GM21423 (cell line): Measurements from ENCODE around the gene NPAS3.

Source experiments
- ATAC-seq: cut with Tn5 transposase; IDR thresholded peaks from one replicate; pipeline ENCODE4 v1.9.1; 2021; ENCODE audit warnings: mild to moderate bottlenecking, moderate library complexity; ENCODE audit not compliant: unreplicated experiment

NPAS3 gene

DNA sequence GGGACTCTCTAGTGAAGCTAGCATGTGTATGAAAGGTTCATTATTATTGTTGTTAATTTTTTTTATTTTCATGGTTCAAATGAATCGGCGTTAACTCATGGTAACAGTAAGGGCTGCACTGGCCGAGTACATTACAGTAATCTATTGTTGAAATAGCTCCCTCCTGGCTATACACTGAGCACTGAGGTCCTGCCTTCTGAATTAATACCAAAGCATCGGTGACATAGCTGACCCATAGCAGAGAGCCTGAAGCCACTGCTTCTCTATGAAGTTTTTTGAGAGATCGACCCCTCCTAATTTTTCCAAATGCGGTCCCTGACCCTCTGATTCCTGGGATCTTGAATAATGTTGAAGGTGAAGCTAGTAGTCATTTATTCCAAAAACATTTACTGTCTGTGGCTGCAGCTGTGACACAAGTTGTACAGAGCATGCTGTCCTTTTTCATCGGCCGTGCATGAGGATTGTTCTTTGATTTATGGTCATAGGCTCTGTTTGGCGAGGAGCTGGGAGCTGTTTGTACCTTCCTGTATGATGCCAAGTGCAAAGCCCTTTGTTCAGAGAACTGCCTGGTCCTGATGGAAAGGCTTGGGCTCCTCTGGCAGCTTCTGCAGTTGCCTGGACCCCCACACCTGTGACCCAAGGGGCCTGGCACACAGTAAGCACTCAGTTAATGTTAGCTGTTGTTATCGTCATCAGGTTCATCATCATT is 525.7 kb downstream of the NPAS3 start:
- ATAC-seq, result no peak

DNA sequence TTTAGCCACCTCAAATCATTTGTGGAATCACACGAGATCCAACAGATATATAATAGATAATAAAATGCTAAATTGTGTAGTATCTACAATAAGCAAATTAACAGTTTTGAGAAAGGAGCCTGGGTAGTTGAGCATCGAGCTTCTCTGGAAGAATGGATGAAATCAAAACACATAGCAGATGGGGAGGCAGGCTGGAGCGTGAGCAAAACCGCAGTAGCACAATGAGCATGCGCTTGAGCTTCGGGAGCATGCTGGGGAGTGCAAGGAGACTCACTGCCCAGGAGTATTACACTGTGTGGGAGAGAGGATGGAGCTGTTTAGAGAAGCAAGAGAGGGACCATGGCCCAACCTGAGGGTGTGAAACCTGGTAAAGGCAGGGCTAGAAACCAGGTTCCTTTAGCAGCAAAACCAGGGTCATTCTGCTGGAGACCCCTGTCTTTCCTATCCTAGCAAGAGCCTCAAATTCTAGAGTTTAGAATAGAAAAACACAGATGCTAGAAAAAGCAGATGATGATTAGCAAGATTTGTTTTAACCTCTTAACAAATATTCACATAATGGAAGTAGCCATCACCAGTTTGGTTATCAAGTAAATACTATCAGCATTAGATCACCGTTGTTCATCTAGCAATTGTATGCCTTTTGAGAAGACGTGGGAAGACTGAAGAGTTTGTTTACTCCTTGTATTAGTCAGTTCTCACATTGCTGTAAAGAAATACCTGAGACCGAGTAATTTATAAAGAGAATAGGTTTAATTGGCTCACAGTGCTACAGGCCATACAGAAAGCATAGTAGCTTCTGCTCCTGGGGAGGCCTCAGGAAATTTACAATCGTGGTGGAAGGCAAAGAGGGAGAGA is 527.4 kb downstream of the NPAS3 start:
- no peak for ATAC-seq

DNA sequence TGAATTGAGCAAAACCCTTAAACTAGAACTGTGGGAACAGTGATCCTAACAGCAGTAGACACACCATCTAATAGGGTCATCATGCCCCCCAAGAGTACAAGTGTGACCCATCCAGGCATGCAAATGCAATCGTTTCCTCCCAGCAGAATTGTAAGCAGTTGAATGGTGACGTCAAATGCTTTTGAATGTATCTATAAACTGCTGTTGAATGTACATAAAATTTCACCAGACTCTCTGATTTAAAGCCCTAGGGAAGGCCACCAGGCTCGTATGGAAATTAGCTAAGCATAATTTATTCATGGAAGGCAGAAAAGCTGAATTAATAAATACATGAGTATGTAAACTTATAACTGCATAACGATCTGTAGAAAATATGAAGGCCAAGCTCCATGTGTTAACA is 529.3 kb downstream of the NPAS3 start:
- no peak for ATAC-seq

DNA sequence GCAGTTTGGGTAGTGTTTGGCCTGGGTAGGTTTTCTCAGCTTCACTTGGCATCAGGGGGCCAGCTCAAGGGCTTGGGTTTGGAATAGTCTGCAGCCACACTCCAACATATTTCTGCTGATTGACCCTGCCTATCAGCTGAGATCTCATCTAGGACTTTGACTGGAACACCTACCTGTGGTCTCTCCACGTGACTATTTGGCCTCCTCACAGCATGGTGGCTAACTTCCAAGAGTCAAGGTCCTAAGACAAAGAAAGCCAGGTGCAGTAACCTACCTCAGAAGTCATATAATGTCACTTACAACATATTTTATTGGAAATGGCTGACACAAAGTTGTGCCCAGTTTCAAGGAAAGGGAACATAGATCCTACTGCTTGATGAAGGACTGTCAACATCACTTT is 531.2 kb downstream of the NPAS3 start:
- no peak for ATAC-seq

DNA sequence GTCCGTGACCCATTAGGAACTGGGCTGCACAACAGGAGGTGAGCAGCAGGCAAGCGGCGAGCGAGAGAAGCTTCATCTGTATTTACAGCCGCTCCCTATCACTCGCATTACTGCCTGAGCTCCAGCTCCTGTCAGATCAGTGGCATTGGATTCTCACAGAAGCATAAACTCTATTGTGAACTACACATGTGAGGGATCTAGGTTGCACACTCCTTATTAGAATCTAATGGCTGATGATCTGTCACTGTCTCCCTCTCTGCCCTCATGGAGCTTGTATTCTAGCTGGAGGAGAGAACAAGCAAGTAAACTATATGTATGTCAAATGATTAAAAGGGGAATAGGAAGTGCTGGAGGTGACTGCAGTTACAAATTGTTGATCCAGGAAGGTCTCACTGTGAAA is 533.1 kb downstream of the NPAS3 start:
- no peak for ATAC-seq

DNA sequence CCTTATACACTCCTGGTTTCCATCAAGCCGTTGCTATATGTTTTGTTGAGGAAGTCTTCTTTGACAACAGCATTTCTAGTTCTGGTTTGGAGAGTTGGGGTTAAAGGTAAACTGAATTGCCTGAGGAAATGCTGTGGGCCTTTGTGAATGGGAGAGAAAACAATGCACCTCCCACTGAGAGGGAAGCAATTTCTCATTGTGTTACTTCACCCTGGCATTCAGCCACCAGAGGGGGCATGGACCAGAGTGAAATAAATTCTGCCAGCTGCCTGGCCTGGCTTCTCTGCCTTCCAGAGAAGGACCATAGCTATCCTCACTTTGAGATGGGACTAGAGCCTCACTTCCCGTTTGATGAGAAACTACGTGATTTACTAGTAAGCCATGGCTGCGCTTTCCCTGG is 536.9 kb downstream of the NPAS3 start:
- no peak for ATAC-seq

DNA sequence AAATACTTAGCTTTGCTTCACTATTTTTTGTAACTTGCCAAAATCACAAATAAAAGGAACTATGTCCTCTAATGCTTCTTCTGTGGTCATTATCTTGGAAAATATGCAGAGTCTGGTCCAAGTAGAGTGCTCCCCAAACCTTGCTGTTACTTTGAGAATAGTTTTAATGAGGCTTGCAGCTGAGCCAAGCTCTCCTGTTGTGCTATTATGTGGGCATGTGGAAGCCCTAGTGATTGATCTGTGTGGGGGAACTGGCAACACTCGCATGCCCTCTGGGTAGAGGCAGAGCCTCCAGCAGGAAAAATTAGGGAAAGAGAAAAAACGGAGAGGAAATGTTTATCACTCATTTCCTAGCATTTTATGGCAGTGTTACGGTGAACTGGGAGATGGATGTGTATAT is 539.1 kb downstream of the NPAS3 start:
- no peak for ATAC-seq

DNA sequence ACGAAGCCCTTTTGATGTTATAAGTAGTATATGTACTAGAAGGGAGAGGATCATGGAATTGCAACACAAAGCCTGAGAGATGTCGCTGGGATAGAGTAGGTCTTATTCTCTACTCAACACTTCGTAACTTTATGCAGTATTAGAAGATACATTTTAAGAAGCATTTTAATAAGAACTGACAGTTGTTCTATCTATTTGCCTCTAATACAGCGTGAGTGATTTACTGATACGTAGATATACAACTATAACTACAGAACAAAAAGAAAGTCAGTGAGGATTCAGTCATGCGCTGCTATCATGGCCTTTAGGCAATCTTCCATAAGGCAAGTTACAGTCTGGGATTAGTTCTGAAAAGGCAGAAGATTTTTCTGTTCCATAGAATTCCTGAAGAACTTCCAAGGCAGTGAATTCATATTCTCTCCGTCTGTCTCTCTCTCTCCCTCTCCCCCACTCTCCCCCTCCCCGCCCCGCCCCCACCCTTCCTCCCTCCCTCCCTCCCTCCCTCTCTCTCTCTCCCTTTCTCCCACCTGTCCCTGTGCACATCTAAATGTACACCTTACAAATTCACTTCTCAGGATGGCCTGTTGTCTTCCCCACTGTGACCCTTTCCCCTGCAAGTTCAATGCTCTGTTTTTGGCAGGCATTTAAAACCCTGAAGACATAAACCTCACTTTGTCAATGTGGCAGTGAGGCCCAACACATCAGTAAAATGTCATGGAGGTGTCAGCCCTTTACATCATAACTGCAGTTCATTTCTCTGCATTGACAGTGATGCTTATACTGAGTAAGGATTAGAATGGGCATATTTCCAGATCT is 541.6 kb downstream of the NPAS3 start:
- ATAC-seq, result no peak

DNA sequence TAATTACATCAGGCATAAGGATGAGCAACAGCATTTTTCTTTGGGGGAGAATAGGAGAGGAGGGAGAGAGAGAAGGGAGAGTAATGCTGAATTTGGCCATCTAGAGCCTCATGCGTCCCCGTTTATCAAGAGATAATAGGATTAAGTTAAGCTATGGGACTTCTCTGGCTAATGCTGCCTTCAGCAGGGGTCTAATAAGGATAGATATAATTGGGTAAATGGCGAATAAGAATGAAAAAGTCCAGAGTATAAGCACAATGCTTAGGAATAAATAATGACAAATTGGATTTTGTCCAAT is 542.2 kb downstream of the NPAS3 start:
- no peak for ATAC-seq

DNA sequence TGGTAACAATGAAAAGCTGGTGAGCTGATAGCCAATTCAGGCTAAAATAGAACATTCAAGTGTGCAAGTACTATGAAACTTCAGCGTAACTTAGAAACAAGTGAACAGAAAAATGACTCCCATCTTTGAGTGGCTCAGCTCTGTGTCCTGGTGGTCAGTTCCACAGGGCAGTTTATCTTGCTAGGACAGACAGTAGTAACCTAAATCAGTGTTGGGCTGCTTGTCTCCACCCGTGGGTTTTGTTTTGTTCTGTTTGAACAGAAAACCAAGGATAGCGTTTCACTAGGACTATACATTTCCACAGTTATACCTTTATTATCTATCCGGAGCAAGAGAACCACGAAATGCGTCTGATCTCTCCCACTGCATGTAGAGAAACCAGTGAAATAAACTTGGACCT is 544.4 kb downstream of the NPAS3 start:
- ATAC-seq, result no peak

DNA sequence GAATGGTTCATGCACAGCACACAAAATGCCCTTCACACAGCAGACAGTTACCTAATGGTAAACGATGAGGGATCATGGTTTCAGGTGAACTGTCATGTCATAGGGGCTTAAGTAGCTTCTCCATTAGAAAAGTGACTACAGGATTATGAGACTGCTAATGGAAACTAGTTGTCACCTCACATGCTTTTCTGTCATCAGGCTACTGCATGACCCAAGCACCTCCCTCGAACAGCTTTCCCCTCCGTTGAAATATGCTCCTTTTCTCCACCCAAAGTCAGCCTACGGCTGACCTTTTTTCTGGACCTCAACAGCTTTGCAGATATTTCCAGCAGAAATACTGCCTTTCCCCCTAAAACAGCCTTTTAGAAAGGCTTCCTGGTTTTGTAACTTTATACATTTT is 544.9 kb downstream of the NPAS3 start:
- no peak for ATAC-seq

DNA sequence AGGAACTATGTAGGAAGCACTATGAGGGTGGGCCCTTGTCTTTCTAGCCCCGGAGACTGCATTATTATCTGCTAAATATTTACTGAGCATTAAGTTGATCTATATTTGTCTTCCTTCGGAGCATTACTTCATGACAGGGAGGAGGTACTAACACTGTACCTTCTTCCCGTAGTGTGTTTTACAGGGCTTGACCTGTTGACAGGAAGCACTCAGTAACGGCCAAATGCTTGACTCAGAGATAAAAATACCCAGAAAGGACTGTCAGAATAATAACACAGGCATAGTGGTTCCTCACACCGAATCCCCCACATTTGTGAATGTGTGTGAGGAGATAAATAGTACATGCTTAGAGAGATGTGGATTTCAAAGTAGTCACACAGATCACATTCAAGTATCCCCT is 545.6 kb downstream of the NPAS3 start:
- ATAC-seq, result no peak

DNA sequence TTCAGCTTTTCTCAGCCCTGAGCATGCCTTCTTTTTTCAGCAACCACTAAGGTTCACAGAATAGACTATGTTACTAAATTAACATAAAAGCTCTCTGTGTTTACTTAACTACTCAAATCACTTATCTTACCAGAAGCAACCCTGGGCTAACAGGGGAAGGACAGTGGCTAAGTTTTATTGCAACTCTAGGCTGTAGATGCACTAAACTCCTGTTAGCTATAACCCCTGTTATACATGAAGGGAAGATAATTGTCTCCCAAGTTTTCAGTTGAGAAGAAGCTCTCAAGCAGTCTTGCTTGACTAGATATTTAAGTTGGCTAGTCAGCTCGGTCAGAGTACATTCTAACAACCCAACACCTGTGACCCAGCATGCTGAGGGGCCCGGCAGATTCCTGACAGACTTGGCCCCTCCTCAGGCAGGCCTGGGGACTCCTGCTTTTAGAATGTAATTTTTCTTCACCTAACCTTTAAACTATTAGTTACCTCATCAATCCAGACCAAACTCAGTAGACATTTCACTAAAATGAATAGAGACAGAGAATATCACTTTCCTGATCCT is 547.7 kb downstream of the NPAS3 start:
- ATAC-seq, result no peak

DNA sequence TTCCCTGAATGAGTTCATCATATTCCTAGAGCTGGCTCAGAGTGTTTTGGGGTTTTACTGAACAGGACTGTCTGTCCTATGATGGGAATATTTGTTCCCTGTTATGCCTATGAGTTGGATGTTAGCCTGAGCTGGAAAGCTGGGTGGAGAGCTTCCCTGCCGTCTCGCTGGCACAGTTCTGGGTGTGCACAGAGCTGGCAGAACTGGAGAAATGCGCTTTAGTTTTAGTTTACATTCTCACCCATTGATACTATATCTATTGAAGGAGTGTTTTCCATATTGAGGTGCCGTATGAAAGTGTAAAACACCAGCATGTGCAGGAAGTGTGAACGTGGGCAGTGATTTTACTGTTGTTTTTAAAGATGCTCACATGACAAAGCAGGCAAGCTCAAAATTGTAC is 549.9 kb downstream of the NPAS3 start:
- no peak for ATAC-seq

DNA sequence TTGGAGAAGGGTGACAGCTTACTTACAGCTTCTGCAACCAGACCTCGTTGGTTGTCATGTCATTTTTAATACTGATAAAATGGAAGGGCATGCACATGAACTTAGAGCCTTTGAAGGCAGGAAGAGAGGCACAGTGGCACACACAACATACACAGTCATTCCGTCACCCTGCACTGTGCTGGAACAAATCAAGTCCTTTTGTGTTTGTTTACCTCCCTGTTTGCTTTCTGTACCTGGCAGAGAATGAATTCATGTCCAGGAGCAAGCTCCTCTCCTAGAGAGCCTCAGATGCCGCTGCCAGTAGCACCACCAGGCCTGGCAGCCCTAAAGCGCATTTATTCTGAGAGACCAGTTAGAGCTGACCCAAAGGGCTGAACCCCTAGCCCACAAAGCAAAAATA is 551.9 kb downstream of the NPAS3 start:
- ATAC-seq, result no peak

DNA sequence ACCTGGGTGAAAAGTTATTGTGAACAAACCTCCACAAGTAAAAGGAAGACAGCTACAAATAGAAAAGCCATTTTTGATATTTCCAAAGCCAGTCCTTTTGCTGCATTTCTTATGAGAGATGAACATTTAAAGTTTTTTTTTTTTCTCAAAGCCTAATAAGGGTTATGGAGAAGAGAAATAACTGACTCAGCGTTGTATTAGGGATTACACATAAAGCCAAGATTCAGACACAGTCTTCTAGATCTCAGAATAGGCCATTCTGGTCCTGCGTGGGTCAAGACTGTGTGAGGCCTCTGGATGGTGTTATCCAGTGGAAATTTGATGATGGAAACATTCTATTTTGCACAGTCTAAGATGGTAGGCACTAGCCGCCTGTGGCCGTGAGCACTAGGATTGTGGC is 552.4 kb downstream of the NPAS3 start:
- no peak for ATAC-seq

DNA sequence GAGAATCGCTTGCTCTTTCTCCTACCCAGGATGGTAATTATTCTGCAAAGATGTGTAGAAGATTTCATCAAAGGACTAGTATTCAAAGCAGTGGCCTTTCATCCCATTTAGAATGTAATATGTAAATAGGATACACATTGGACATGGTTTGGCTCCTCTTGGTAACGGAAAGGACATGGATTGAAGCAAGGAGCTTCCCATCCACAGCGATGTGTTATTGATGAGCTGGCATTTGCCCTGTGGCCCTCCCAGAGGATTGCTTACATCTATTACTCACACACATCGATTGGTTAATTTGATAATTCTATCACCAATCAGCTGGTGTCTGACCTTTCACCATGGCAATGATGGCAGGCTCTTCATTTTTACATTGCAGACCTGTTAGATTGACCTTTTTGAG is 553.8 kb downstream of the NPAS3 start:
- no peak for ATAC-seq

DNA sequence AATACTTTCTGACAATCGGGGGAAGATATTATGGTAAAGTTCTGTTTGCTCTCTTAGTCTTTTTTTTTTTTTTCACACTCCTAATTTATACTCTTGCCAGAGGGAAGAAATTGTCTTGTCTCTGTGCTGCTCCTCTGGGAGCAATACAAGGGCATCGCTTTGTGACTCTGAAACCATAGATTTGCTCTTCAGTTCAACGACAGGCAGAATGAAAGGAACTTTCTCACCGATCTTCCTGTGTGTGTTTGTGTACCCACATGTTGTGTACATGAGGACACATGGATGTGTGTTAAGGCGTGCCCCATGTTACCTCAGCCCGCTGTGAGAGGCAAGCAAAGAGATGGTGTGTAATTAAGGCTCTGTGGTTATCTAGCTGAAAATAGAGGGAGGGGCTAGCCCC is 554.6 kb downstream of the NPAS3 start:
- ATAC-seq, result no peak

DNA sequence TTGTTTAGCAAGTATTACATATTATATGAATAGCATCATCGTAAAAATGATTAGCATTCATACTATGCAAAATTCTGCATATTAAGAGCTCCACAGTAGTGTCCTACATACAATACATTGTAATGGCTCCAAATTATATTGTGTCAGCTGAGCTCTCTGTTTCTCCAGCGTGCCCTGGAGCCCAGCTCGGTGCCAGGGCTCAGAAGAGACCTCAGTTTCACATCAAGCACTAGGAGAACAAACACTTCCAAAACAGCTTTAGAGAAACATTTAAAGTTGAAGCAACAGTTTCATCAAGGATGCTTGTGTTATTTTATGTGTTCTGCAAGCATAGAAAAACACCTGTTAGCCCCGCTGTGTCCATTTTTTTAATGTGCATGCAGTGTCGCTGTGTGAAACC is 555.3 kb downstream of the NPAS3 start:
- ATAC-seq, result no peak

DNA sequence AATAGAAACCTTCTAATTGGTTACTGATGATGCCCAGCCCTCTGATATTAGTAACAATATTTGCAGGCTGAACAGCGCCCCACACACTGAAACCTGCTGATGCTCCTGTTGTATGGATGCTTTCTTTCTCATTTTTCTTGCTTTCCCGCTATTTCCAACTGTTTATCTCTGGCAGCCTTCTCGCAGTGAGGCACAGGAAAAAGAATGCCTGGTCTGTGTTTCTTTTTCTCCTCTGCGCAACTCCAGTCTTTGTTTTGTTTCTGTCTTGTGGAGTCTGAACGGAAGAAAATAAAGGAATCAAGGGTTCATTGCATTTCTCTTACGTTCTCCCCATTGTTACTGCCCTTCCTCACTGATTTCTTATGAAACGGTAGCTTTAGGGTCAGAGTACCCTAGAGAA is 561.0 kb downstream of the NPAS3 start:
- no peak for ATAC-seq

DNA sequence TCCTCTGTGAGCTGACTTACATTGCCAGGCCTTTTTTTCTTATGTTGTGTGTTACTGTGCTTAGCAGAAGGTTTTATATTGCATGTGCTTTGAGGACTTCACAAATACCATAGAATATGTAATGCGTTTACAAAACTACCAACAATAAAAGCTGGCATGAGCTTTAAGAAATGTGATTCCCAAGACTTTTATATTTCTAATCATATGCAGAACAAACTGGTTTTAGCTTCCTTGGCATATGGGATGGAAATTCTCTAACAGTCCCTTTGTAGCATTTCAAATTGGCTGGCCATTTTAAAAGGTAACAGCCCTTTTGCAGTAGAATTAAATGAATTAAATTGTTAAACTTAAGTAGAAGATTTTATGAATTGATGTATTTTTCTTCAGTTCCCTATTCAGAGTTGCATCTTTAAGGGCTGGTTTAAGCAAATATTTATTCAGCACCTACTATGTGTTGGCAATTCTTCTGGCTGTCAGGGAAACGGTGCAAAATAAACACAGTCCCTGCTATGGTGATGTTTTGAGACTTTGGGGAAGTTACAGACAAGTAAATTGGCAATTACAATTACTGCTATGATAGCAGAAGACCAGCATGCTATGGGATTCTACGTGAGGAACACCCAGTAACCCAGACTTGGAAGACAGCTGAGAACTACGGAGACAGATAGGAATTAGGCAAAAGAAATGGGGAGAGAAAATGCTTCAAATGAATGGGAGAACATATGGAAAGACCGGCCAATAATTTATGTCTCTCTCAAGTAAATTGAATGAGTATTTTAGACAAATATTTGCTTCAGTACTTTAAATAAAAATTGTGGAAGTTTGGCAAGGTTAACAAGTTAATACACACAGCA is 565.8 kb downstream of the NPAS3 start:
- ATAC-seq, result no peak
